ENCODE results near the gene SMC3.

- TF ChIP-seq POLR2A (IDR thresholded peaks at IDR 0.05; ENCODE audit: low read length) (no peak), GATA1 (IDR thresholded peaks at IDR 0.05; ENCODE audit: low read depth, low read length) (no peak)
These were observed 42.6 kb upstream of the SMC3 start for GRCh38 chr10:110524859-110525232.

All from erythroblast (primary cell).